Stimulated activated CD8-positive, alpha-beta memory T cell treated with anti-CD3 and anti-CD28 coated beads, Interleukin-15, amount 100 ng/mL, for 24 hours (primary cell): Measurements from ENCODE around the gene C13orf46.

ENCODE experiments used
- DNase-seq: peaks from one replicate; pipeline ENCODE4 v3.0.0-alpha.2; 2020; ENCODE audit warnings: low read depth

C13orf46 gene

GRCh38 chr13:114009590-114010400 lies 35.9 kb upstream of the C13orf46 start:
- no peak for DNase-seq

GRCh38 chr13:114008964-114009589 lies 35.2 kb upstream of the C13orf46 start:
- DNase-seq: no peak

GRCh38 chr13:114007566-114007965 lies 33.7 kb upstream of the C13orf46 start:
- DNase-seq: no peak

- DNase-seq: no peak
Observed at GRCh38 chr13:114005206-114005724, 31.4 kb upstream of the C13orf46 start.

GRCh38 chr13:114004420-114005205 lies 30.7 kb upstream of the C13orf46 start:
- no peak for DNase-seq

GRCh38 chr13:114002771-114003321 lies 29.0 kb upstream of the C13orf46 start:
- no peak for DNase-seq

GRCh38 chr13:114002009-114002544 lies 28.2 kb upstream of the C13orf46 start:
- DNase-seq: no peak

GRCh38 chr13:114001331-114002008 lies 27.6 kb upstream of the C13orf46 start:
- DNase-seq: no peak

- DNase-seq: no peak
Observed at GRCh38 chr13:114000151-114001040, 26.5 kb upstream of the C13orf46 start.

- DNase-seq: no peak
Observed at GRCh38 chr13:113999618-113999910, 25.7 kb upstream of the C13orf46 start.

- no peak for DNase-seq
Observed at GRCh38 chr13:113998781-113999617, 25.1 kb upstream of the C13orf46 start.

GRCh38 chr13:113997845-113998751 lies 24.2 kb upstream of the C13orf46 start:
- no peak for DNase-seq

GRCh38 chr13:113996912-113997745 lies 23.3 kb upstream of the C13orf46 start:
- DNase-seq: no peak

- no peak for DNase-seq
Observed at GRCh38 chr13:113996081-113996911, 22.4 kb upstream of the C13orf46 start.

GRCh38 chr13:113995051-113995601 lies 21.2 kb upstream of the C13orf46 start:
- no peak for DNase-seq

- no peak for DNase-seq
Observed at GRCh38 chr13:113992276-113993005, 18.6 kb upstream of the C13orf46 start.
